ENCODE data around the gene CD24. TPM values are rescaled to one million over a fixed set of nuclear protein-coding genes. Genes with fewer than 3 reads are reported as not detected.

Gene CD24
- total and polyA plus RNA-seq, 2 of the 8 experiments (the other 6 are each of a cell fraction or from before 2014, with no cell fraction given) = 2,134 to 2,327 TPM

DNA sequence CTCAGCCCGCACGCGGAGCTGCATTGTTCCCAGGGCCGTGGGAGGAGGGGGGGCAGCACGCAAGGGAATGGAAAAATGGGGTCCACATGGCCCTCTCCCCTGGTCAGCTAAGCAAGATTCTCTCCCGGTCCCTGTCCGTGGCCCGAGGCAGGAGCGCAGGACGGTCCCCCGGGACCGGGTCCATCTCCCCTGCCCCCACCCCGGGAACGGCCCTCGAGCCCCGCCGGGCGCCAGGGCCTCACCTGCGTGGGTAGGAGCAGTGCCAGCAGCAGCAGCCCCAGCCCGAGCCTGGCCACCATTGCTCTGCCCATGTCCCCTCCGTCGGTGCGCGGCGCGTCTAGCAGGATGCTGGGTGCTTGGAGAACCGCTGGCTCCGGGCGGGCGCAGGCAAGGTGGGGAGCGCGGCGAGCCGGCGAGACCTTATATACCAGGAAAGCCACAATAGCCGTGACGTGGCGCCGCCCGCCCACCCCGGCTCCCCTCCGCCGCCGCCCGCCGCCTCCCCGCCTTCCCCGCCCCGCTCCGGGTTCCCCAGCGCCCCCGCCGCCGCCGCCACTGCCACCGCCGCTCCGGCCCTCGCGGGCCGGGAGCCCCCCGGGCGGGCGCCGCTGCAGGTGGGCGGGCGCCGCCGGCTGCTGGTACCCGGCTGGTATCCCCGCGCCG is at the start of gene CD24 (continued):
- TF ChIP-seq CTBP2 (IDR thresholded peaks at IDR 0.05; ENCODE audit: borderline replicate concordance, insufficient read depth, insufficient read length, low read length) = no peak
- no peak for TF ChIP-seq ASH2L (IDR thresholded peaks at IDR 0.05; ENCODE audit: low read length)
- no peak for TF ChIP-seq TCF12 (IDR thresholded peaks at IDR 0.05; ENCODE audit: low read depth, low read length)
- TF ChIP-seq CHD1 (IDR thresholded peaks at IDR 0.05; ENCODE audit: low read depth, low read length) = no peak
- no peak for TF ChIP-seq JUND (IDR thresholded peaks at IDR 0.05; ENCODE audit: low read length)
- TF ChIP-seq TAF7 (optimal IDR thresholded peaks at IDR 0.05; ENCODE audit: borderline replicate concordance, low read depth, low read length) = peak; percentile 90
- TF ChIP-seq POLR2AphosphoS5 (IDR thresholded peaks at IDR 0.05; ENCODE audit: low read depth, low read length) = peak; percentile 88
- peak; percentile 91 for TF ChIP-seq TAF1 (IDR thresholded peaks at IDR 0.05; ENCODE audit: low read depth, low read length)
- TF ChIP-seq POLR2A (IDR thresholded peaks at IDR 0.05; ENCODE audit: control extremely low read depth in 1 of 2, low read depth in 2 of 2, low read length in 2 of 2) = peak; percentile 93 to 97
- TF ChIP-seq RXRA (IDR thresholded peaks at IDR 0.05; ENCODE audit: insufficient read depth, low read depth, low read length) = no peak
- no peak for TF ChIP-seq EZH2 (IDR thresholded peaks at IDR 0.05; ENCODE audit: low read depth, low read length, severe bottlenecking)
- no peak for TF ChIP-seq HDAC6 (IDR thresholded peaks at IDR 0.05; ENCODE audit: low read depth, low read length)
- TF ChIP-seq RNF2 (IDR thresholded peaks at IDR 0.05; ENCODE audit: borderline replicate concordance, low read depth, low read length, missing control alignments, poor library complexity, severe bottlenecking) = no peak

All from H1 (cell line).